COLO829 (cell line): ENCODE data around the gene CRTC1.
A peak's percentile ranks its signal among the peaks of the same experiment; 100 is the strongest.
"Not testable (repeated sequence)": the region's sequence is repeated elsewhere in the genome, so short reads cannot be mapped to it uniquely, and the experiment has no call there.

ENCODE experiments used
- DNase-seq: peaks from one replicate; pipeline ENCODE4 v3.0.0; 2012; ENCODE audit warnings: low spot score

The CRTC1 gene

GRCh38 chr19:18804139-18804601 lies 120.7 kb downstream of the CRTC1 start:
- DNase-seq, result no peak

GRCh38 chr19:18804643-18805042 lies 121.2 kb downstream of the CRTC1 start:
- DNase-seq, result no peak

- DNase-seq, result no peak
Observed at GRCh38 chr19:18807861-18808331, 124.4 kb downstream of the CRTC1 start.

- no peak for DNase-seq
Observed at GRCh38 chr19:18809149-18809868, 125.8 kb downstream of the CRTC1 start.

GRCh38 chr19:18811638-18812037 lies 128.2 kb downstream of the CRTC1 start:
- DNase-seq, result not testable (repeated sequence)

GRCh38 chr19:18814063-18814462 lies 130.6 kb downstream of the CRTC1 start:
- no peak for DNase-seq

- DNase-seq, result no peak
Observed at GRCh38 chr19:18815673-18816072, 132.2 kb downstream of the CRTC1 start.

- DNase-seq, result not testable (repeated sequence)
Observed at GRCh38 chr19:18816645-18817044, 133.2 kb downstream of the CRTC1 start.

- DNase-seq, result no peak
Observed at GRCh38 chr19:18817574-18817973, 134.1 kb downstream of the CRTC1 start.

GRCh38 chr19:18828786-18829185 lies 145.3 kb downstream of the CRTC1 start:
- no peak for DNase-seq

- DNase-seq, result no peak
Observed at GRCh38 chr19:18830488-18830887, 147.0 kb downstream of the CRTC1 start.

GRCh38 chr19:18831524-18832305 lies 148.2 kb downstream of the CRTC1 start, which contains the start of gene UPF1:
Gene UPF1 (plus strand): TSS chr19:18831959. CDS start chr19:18832210, 251 bp downstream.
- DNase-seq, result peak; percentile 95
